HCT116 (cell line): ENCODE measurements around the gene FAM174A. TPM values are rescaled to one million over a fixed set of nuclear protein-coding genes. Genes with fewer than 3 reads are reported as not detected.

ENCODE experiments used
- ATAC-seq: fragments of 200-7000 bp; cut with Tn5 transposase; 2 replicates; pipeline ENCODE4 v1.9.1; 2020; ENCODE audit warnings: mild to moderate bottlenecking, moderate library complexity
- BruUV-seq: library from RNA; stranded (reverse); fragments of 400-500 nt; replicated peaks from 2 replicates; lab custom pipeline; 2021; lab: Mats Ljungman, UMichigan
- CTCF ChIA-PET: fragments of 300-600 bp; sonication (Branson Sonifier 250); formaldehyde crosslinking; loops from one replicate; lab custom pipeline; 2021; ENCODE audit warnings: antibody characterized with exemption; lab: Charles Lee
- POLR2A ChIA-PET: fragments of 300-600, 350-600 bp; sonication (Branson Sonifier 250); formaldehyde crosslinking; loops from one replicate; lab custom pipeline; 2021; ENCODE audit warnings: antibody characterized with exemption; lab: Charles Lee
- RAD21 ChIA-PET, 2 experiments: fragments of 300-600 bp; sonication (Branson Sonifier 250); formaldehyde crosslinking; loops; one replicate each; lab custom pipeline; 2023; ENCODE audit warnings: low total read pairs in 2 of 2; ENCODE audit not compliant: uncharacterized antibody in 2 of 2, unreplicated experiment in 2 of 2, low non-redundant PET in 1 of 2; lab: Charles Lee
- DNase-seq: peaks from one replicate; pipeline ENCODE4 v3.0.0-alpha.2; 2010; ENCODE audit warnings: low read depth, low spot score
- H2AFZ ChIP-seq: fragments of 200-600 bp; shearing (Covaris generic), sonication (generic); 2 replicates; pipeline ENCODE4 v1.6.1; 2017; ENCODE audit warnings: low read depth, mixed run types, mixed read lengths, antibody characterized with exemption, low read length; ENCODE audit not compliant: poor library complexity, severe bottlenecking
- H3K27ac ChIP-seq: 2 replicates; pipeline ENCODE4 v1.5.1; 2012; ENCODE audit warnings: low read depth, low read length
- H3K27me3 ChIP-seq: fragments of 200-600 bp; sonication (generic); 2 replicates; pipeline ENCODE4 v1.6.1; 2016; ENCODE audit warnings: mixed run types, low read length, mixed read lengths; ENCODE audit not compliant: insufficient read depth
- H3K36me3 ChIP-seq, 2 experiments: fragments of 200-500 bp in 1 of 2; fragments of 200-600 bp in 1 of 2; sonication (Bioruptor generic) in 1 of 2; sonication (generic) in 1 of 2; 2 replicates each; pipeline versions ENCODE4 v1.5.1 to v1.6.1; 2014 to 2016; ENCODE audit warnings: low read length in 2 of 2, inconsistent platforms in 1 of 2, mixed read lengths in 1 of 2, mixed run types in 1 of 2; ENCODE audit not compliant: insufficient read depth in 2 of 2, control insufficient read depth in 1 of 2
- H3K4me1 ChIP-seq, 2 experiments: fragments of 200-600 bp in 1 of 2; sonication (generic) in 1 of 2; 2 replicates each; pipeline versions ENCODE4 v1.5.1 to v1.6.1; 2012 to 2017; ENCODE audit warnings: low read length in 2 of 2, inconsistent platforms in 1 of 2, mild to moderate bottlenecking in 1 of 2, mixed read lengths in 1 of 2, mixed run types in 1 of 2, moderate library complexity in 1 of 2; ENCODE audit not compliant: insufficient read depth in 2 of 2, control insufficient read depth in 1 of 2
- H3K4me2 ChIP-seq: fragments of 200-600 bp; sonication (generic); 2 replicates; pipeline ENCODE4 v1.6.1; 2017; ENCODE audit warnings: mixed run types, low read length, mixed read lengths
- H3K4me3 ChIP-seq, 2 experiments: fragments of 200-600 bp in 1 of 2; sonication (generic) in 1 of 2; replicated peaks in 1 of 2; 2 replicates each; pipeline ENCODE4 v1.5.1; 2011 to 2016; ENCODE audit warnings: low read length in 2 of 2, control low read depth in 1 of 2, low read depth in 1 of 2, mild to moderate bottlenecking in 1 of 2, mixed read lengths in 1 of 2, mixed run types in 1 of 2
- H3K79me2 ChIP-seq: fragments of 200-600 bp; sonication (generic); 2 replicates; pipeline ENCODE4 v1.6.1; 2017; ENCODE audit warnings: mild to moderate bottlenecking, mixed run types, low read length, moderate library complexity, mixed read lengths; ENCODE audit not compliant: insufficient read depth
- H3K9ac ChIP-seq: fragments of 200-600 bp; sonication (generic); 2 replicates; pipeline ENCODE4 v1.6.1; 2016; ENCODE audit warnings: low read length, mixed read lengths
- H3K9me2 ChIP-seq: fragments of 200-600 bp; sonication (generic), shearing (Covaris generic); 2 replicates; pipeline ENCODE4 v1.6.1; 2017; ENCODE audit warnings: mixed run types, mild to moderate bottlenecking, moderate library complexity; ENCODE audit not compliant: insufficient read depth
- H3K9me3 ChIP-seq, 2 experiments: fragments of 200-500 bp in 1 of 2; fragments of 200-600 bp in 1 of 2; sonication (Bioruptor generic) in 1 of 2; sonication (generic) in 1 of 2; 2 replicates each; pipeline ENCODE4 v1.6.1; 2014 to 2017; ENCODE audit warnings: low read length in 2 of 2, mixed read lengths in 2 of 2, inconsistent platforms in 1 of 2, low read depth in 1 of 2, mild to moderate bottlenecking in 1 of 2, mixed run types in 1 of 2, moderate library complexity in 1 of 2; ENCODE audit not compliant: control insufficient read depth in 1 of 2, insufficient read depth in 1 of 2
- H4K20me1 ChIP-seq: fragments of 200-600 bp; sonication (generic), shearing (Covaris generic); 2 replicates; pipeline ENCODE4 v1.6.1; 2017; ENCODE audit warnings: mixed run types, mild to moderate bottlenecking, moderate library complexity; ENCODE audit not compliant: insufficient read depth
- CTCF ChIP-seq, 3 experiments: fragments of 200-600 bp in 1 of 3; sonication (generic) in 1 of 3; IDR thresholded peaks in 2 of 3; conservative IDR thresholded peaks in 1 of 3; 2 replicates each; pipeline ENCODE4 v1.5.1; 2012 to 2017; ENCODE audit warnings: low read depth in 2 of 3, low read length in 2 of 3, antibody characterized with exemption in 1 of 3, borderline replicate concordance in 1 of 3, control low read depth in 1 of 3, mild to moderate bottlenecking in 1 of 3, mixed read lengths in 1 of 3, mixed run types in 1 of 3, moderate library complexity in 1 of 3; ENCODE audit not compliant: insufficient read depth in 1 of 3
- EZH2 ChIP-seq: fragments of 200-600 bp; sonication (generic); IDR thresholded peaks from 2 replicates; pipeline ENCODE4 v1.6.1; 2017; ENCODE audit warnings: antibody characterized with exemption, mixed run types
- EZH2phosphoT487 ChIP-seq: fragments of 200-600 bp; IDR thresholded peaks from 2 replicates; pipeline ENCODE4 v1.6.1; 2018; ENCODE audit warnings: antibody characterized with exemption, borderline replicate concordance
- JUND ChIP-seq: IDR thresholded peaks from 2 replicates; pipeline ENCODE4 v1.6.1; 2012
- MAX ChIP-seq: IDR thresholded peaks from 2 replicates; pipeline ENCODE4 v1.6.1; 2012
- POLR2AphosphoS5 ChIP-seq: IDR thresholded peaks from 2 replicates; pipeline ENCODE4 v1.6.1; 2011; ENCODE audit warnings: mild to moderate bottlenecking, low read depth, low read length, moderate library complexity
- REST ChIP-seq: IDR thresholded peaks from 2 replicates; pipeline ENCODE4 v1.6.1; 2012; ENCODE audit warnings: low read depth
- SIN3A ChIP-seq: IDR thresholded peaks from 2 replicates; pipeline ENCODE4 v1.6.1; 2012; ENCODE audit warnings: low read depth
- SP1 ChIP-seq: IDR thresholded peaks from 2 replicates; pipeline ENCODE4 v1.6.1; 2012; ENCODE audit warnings: low read depth
- SRF ChIP-seq: IDR thresholded peaks from 2 replicates; pipeline ENCODE4 v1.6.1; 2012; ENCODE audit warnings: low read depth
- TCF7L2 ChIP-seq: IDR thresholded peaks from 2 replicates; pipeline ENCODE4 v1.7.0; 2011; ENCODE audit warnings: borderline replicate concordance, inconsistent platforms; ENCODE audit not compliant: insufficient read depth, insufficient read length; ENCODE audit errors: extremely low read depth
- YY1 ChIP-seq: IDR thresholded peaks from 2 replicates; pipeline ENCODE4 v1.6.1; 2011; ENCODE audit warnings: low read length, low read depth, moderate library complexity, mild to moderate bottlenecking; ENCODE audit not compliant: insufficient replicate concordance; ENCODE audit errors: extremely low read depth
- ZBTB33 ChIP-seq: IDR thresholded peaks from 2 replicates; pipeline ENCODE4 v1.6.1; 2011; ENCODE audit warnings: mild to moderate bottlenecking, low read length, moderate library complexity; ENCODE audit not compliant: insufficient replicate concordance; ENCODE audit errors: extremely low read depth
- intact Hi-C: fragments of 100-400 bp; cut with micrococcal nuclease; formaldehyde crosslinking; loops from 2 replicates; pipeline ENCODE4 v1.10.0; 2022
- total RNA-seq: library from RNA; stranded (reverse); gene quantifications from one replicate; pipeline ENCODE4 v1.2.1, GENCODE V29; 2021; ENCODE audit not compliant: unreplicated experiment

The FAM174A gene
- total RNA-seq, 1 experiment from 2014 or later, result 8.6 TPM

GRCh38 chr5:100535060-100536005 is at the start of gene FAM174A (continued):
- TF ChIP-seq ZBTB33, result no peak
- no peak for TF ChIP-seq TCF7L2

- BruUV-seq, result no TSS peak
These were observed 41.2 kb upstream of the FAM174A start for GRCh38 chr5:100493996-100494395.

More at GRCh38 chr5:100493996-100494395, 41.2 kb upstream of the FAM174A start:
- Histone ChIP-seq H3K4me1 (no peaks in the 10 kb centered on the region), H3K9me2 (no peaks in the 10 kb centered on the region), H4K20me1 (no peaks in the 10 kb centered on the region), H3K27me3 (no peaks in the 10 kb centered on the region), H3K27ac (no peak overlapping the region), H2AFZ (no peak overlapping the region), H3K4me2 (no peak overlapping the region), H3K9ac (no peak overlapping the region), H3K4me3 (no peak overlapping the region), H3K9me3 (no peaks in the 10 kb centered on the region), H3K79me2 (no peaks in the 10 kb centered on the region), H3K36me3 (no peaks in the 10 kb centered on the region)
- intact Hi-C loops, result no loop called here
- DNase-seq (no peak), ATAC-seq (no peak)
- ChIA-PET CTCF (no interaction called here), POLR2A (no interaction called here), RAD21 (no interaction called here)
- TF ChIP-seq EZH2 (no peak), POLR2AphosphoS5 (no peak), REST (no peak), YY1 (no peak), CTCF (IDR thresholded peaks at IDR 0.05 in 2 of 3, conservative IDR thresholded peaks at IDR 0.05 in 1 of 3; ENCODE audit: borderline replicate concordance in 1 of 3, insufficient read depth in 1 of 3, low read depth in 2 of 3, low read length in 2 of 3) (no peak), JUND (no peak), MAX (no peak), TCF7L2 (no peak), EZH2phosphoT487 (no peak), SP1 (no peak), SIN3A (no peak), SRF (no peak)
